ENCODE results near the gene EID3. TPM values are rescaled to one million over a fixed set of nuclear protein-coding genes. Genes with fewer than 3 reads are reported as not detected.

The EID3 gene
- 4.2 and 5.4 TPM in 2 replicates for total RNA-seq

GRCh38 chr12:104303538-104304151 is at the start of gene EID3:
Gene EID3 (plus strand): TSS chr12:104303739. CDS start chr12:104303935, 196 bp downstream.

Other genes starting within 250 kb of the EID3 start
- 8.3 and 12.9 TPM in 2 replicates for gene HCFC2, start 239.2 kb upstream of the EID3 start, total RNA-seq
- 11.4 and 12.1 TPM in 2 replicates for gene NFYB, start 165.5 kb upstream of the EID3 start, total RNA-seq
- gene TXNRD1, start 88.0 kb upstream of the EID3 start, total RNA-seq: 856 and 899 TPM in 2 replicates
- gene CHST11, start 153.2 kb downstream of the EID3 start, total RNA-seq: 6.7 and 8.6 TPM in 2 replicates

Data from mammary microvascular endothelial cell (primary cell).